Measurements from ENCODE around the gene FTO. TPM values are rescaled to one million over a fixed set of nuclear protein-coding genes. Genes with fewer than 3 reads are reported as not detected.

The FTO gene
- total and polyA plus RNA-seq, 2 donors from 2014 or later, result 22.3 to 116 TPM

DNA sequence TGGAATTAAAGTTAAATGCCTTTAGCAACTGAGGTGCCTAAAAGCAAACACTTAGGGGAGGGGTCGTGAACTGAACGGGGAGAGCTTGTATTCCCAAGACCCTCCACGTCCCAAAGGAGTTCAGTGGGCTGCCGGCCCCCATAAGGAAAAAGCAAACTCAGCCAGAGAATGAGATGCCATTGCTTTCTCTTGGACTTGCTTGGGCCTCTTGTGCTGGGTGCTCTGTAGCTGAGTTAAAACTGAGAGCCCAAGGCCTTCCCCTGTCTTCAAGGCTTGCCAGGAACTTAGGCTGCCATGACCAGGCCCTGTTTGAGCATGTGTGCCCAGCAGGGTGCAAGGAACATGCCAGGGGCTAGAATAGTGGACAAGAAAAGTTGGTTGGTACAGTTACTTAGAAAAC, 382.8 kb downstream of the FTO start:
- DNase-seq (no peak), FAIRE-seq (no peak)
- Histone ChIP-seq H3K27me3 (ENCODE audit: control insufficient read depth, insufficient read depth, low read length) (no peaks in the 10 kb centered on the region), H3K4me3 (ENCODE audit: low read length in 3 of 3) (no peak overlapping the region), H3K9ac (ENCODE audit: low read length in 3 of 3) (no peak overlapping the region), H3K9me3 (ENCODE audit: control insufficient read depth in 2 of 3, insufficient read depth in 1 of 3, low read length in 3 of 3) (no peaks in the 10 kb centered on the region), H3K36me3 (ENCODE audit: control insufficient read depth in 2 of 3, insufficient read depth in 3 of 3, low read length in 3 of 3) (no peaks in the 10 kb centered on the region), H3K4me1 (ENCODE audit: control insufficient read depth in 2 of 3, insufficient read depth in 2 of 3, low read depth in 1 of 3, low read length in 3 of 3) (no peaks in the 10 kb centered on the region), H3K27ac (ENCODE audit: low read depth in 2 of 2, low read length in 2 of 2) (no peak overlapping the region)
- TF ChIP-seq, protein P1, sequence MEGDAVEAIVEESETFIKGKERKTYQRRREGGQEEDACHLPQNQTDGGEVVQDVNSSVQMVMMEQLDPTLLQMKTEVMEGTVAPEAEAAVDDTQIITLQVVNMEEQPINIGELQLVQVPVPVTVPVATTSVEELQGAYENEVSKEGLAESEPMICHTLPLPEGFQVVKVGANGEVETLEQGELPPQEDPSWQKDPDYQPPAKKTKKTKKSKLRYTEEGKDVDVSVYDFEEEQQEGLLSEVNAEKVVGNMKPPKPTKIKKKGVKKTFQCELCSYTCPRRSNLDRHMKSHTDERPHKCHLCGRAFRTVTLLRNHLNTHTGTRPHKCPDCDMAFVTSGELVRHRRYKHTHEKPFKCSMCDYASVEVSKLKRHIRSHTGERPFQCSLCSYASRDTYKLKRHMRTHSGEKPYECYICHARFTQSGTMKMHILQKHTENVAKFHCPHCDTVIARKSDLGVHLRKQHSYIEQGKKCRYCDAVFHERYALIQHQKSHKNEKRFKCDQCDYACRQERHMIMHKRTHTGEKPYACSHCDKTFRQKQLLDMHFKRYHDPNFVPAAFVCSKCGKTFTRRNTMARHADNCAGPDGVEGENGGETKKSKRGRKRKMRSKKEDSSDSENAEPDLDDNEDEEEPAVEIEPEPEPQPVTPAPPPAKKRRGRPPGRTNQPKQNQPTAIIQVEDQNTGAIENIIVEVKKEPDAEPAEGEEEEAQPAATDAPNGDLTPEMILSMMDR (IDR thresholded peaks at IDR 0.05; ENCODE audit: borderline replicate concordance, extremely low read depth, insufficient read depth), result no peak
- intact Hi-C loops (cut with DNase I), result no loop called here

DNA sequence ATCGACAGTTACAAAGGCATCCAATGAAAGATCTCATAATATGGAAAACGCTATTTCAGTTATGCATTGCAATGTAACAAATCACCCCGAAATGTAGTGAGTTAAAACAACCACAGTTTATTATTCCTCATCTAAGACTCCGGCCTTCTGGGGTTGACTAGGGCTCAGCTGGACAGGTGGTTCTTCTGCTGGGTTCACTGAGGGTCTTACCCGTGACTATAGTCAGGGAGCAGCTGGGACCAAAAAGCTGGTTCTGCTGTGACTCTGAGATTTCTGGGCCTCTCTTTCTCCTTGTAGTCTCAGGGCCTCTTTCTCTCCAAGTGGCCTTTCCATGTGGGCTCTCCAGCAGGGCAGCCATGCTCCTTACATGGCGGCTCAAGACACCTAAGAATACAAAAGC, 386.6 kb downstream of the FTO start:
- Histone ChIP-seq H3K9me3 (ENCODE audit: control insufficient read depth in 2 of 3, insufficient read depth in 1 of 3, low read length in 3 of 3) (no peaks in the 10 kb centered on the region), H3K27ac (ENCODE audit: low read depth in 2 of 2, low read length in 2 of 2) (no peak overlapping the region), H3K36me3 (ENCODE audit: control insufficient read depth in 2 of 3, insufficient read depth in 3 of 3, low read length in 3 of 3) (no peaks in the 10 kb centered on the region), H3K4me1 (ENCODE audit: control insufficient read depth in 2 of 3, insufficient read depth in 2 of 3, low read depth in 1 of 3, low read length in 3 of 3) (no peaks in the 10 kb centered on the region), H3K9ac (ENCODE audit: low read length in 3 of 3) (no peak overlapping the region), H3K4me3 (ENCODE audit: low read length in 3 of 3) (no peak overlapping the region), H3K27me3 (ENCODE audit: control insufficient read depth, insufficient read depth, low read length) (no peaks in the 10 kb centered on the region)
- intact Hi-C loops (cut with DNase I), result no loop called here
- TF ChIP-seq, protein P1 (IDR thresholded peaks at IDR 0.05; ENCODE audit: borderline replicate concordance, extremely low read depth, insufficient read depth), result no peak
- FAIRE-seq (no peak), DNase-seq (no peak)

DNA sequence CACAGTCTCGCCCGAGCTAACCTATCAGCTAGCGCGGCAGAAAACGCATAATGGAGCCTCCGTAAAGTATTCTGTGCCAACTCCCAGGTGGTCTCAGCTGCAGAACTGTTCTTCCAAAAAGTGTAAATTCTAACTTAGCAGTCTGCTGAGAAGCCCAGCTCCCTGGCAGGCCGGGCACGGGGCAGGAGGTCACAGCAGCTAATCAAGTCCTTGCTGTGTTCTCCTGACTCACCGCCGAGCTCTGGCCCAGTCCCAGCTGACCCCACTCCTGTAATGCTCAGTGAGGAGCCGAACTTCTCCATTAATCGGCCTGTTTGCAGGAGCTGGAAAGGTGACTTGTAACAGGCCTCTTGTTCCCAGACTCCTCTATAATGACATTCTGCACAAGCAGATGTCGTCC, 389.3 kb downstream of the FTO start:
- intact Hi-C loops (cut with DNase I), result no loop called here

More for the DNA sequence above, 389.3 kb downstream of the FTO start:
- H3K4me1 ChIP-seq (ENCODE audit: control insufficient read depth in 2 of 3, insufficient read depth in 2 of 3, low read depth in 1 of 3, low read length in 3 of 3), result no peaks in the 10 kb centered on the region
- no peaks in the 10 kb centered on the region for H3K27me3 ChIP-seq (ENCODE audit: control insufficient read depth, insufficient read depth, low read length)
- TF ChIP-seq, protein P1 (IDR thresholded peaks at IDR 0.05; ENCODE audit: borderline replicate concordance, extremely low read depth, insufficient read depth), result no peak
- DNase-seq (no peak), FAIRE-seq (no peak)
- H3K36me3 ChIP-seq (ENCODE audit: control insufficient read depth in 2 of 3, insufficient read depth in 3 of 3, low read length in 3 of 3), result no peaks in the 10 kb centered on the region
- no peaks in the 10 kb centered on the region for H3K9me3 ChIP-seq (ENCODE audit: control insufficient read depth in 2 of 3, insufficient read depth in 1 of 3, low read length in 3 of 3)
- no peak overlapping the region for H3K9ac ChIP-seq (ENCODE audit: low read length in 3 of 3)
- H3K27ac ChIP-seq (ENCODE audit: low read depth in 2 of 2, low read length in 2 of 2), result no peak overlapping the region
- no peak overlapping the region for H3K4me3 ChIP-seq (ENCODE audit: low read length in 3 of 3)

Measured in kidney (tissue), 14 donors.